ENCODE data around the gene RCAN2. TPM values are rescaled to one million over a fixed set of nuclear protein-coding genes. Genes with fewer than 3 reads are reported as not detected.
"Not testable (repeated sequence)": the region's sequence is repeated elsewhere in the genome, so short reads cannot be mapped to it uniquely, and the experiment has no call there.

The RCAN2 gene
- total and polyA plus RNA-seq, 10 donors, result 2.4 to 15.7 (median 7.2) TPM

GRCh38 chr6:46407776-46408530, 83.3 kb downstream of the RCAN2 start:
- no peak for DNase-seq
- TF ChIP-seq POLR2AphosphoS5 (IDR thresholded peaks at IDR 0.05) (no peak), CTCF (IDR thresholded peaks at IDR 0.05 in 8 of 11, conservative IDR thresholded peaks at IDR 0.05 in 3 of 11) (no peak), POLR2A (IDR thresholded peaks at IDR 0.05) (no peak)
- Histone ChIP-seq H3K4me1 (peaks cover 0 to 7% (median 2%) of the 10 kb centered on the region in 6 donors), H3K27ac (peak overlapping the region in 3 of 8 donors; percentile 10 to 42 (median 15)), H3K4me3 (no peak overlapping the region), H3K36me3 (no peaks in the 10 kb centered on the region), H3K9me3 (no peaks in the 10 kb centered on the region), H3K27me3 (replicated peaks in 1 of 7) (no peaks in the 10 kb centered on the region)
- intact Hi-C loops (cut with DNase I; ENCODE audit: low total_unique reads), result no loop called here
- 85 to 91% (median 89%) methylated on average over 13 of the region's 13 CpGs for WGBS, 5 donors

GRCh38 chr6:46407246-46407645, 84.0 kb downstream of the RCAN2 start:
- intact Hi-C loops (cut with DNase I; ENCODE audit: low total_unique reads), result no loop called here
- Histone ChIP-seq H3K27me3 (replicated peaks in 1 of 7) (no peaks in the 10 kb centered on the region), H3K36me3 (no peaks in the 10 kb centered on the region), H3K9me3 (no peaks in the 10 kb centered on the region), H3K27ac (peak overlapping the region in 1 of 8 donors; percentile 42), H3K4me1 (peaks cover 0 to 7% (median 2%) of the 10 kb centered on the region in 6 donors), H3K4me3 (no peak overlapping the region)
- TF ChIP-seq POLR2AphosphoS5 (IDR thresholded peaks at IDR 0.05) (no peak), CTCF (IDR thresholded peaks at IDR 0.05 in 8 of 11, conservative IDR thresholded peaks at IDR 0.05 in 3 of 11) (no peak), POLR2A (IDR thresholded peaks at IDR 0.05) (no peak)
- DNase-seq, result no peak
- 89 to 96% (median 90%) methylated on average over 3 of the region's 3 CpGs for WGBS, 5 donors

DNA sequence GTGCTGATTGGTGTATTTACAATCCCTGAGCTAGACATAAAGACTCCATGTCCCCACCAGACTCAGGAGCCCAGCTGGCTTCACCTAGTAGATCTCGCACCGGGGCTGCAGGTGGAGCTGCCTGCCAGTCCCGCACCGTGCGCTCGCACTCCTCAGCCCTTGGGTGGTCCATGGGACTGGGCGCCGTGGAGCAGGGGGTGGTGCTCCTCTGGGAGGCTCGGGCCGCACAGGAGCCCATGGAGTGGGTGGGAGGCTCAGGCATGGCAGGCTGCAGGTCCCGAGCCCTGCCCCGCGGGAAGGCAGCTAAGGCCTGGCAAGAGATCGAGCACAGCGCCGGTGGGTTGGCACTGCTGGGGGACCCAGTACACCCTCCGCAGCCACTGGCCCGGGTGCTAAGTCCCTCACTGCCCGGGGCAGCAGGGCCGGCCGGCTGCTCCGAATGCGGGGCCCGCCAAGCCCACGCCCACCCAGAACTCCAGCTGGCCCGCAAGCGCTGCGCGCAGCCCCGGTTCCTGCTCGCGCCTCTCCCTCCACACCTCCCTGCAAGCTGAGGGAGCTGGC, 85.5 kb downstream of the RCAN2 start:
- H3K9me3 ChIP-seq; DNase-seq; H3K4me3 ChIP-seq; H3K4me1 ChIP-seq; H3K27ac ChIP-seq; H3K27me3 ChIP-seq (replicated peaks in 1 of 7); intact Hi-C loops (cut with DNase I; ENCODE audit: low total_unique reads); H3K36me3 ChIP-seq: not testable (repeated sequence)
- WGBS, 5 donors, result 95 to 96% (median 95%) methylated on average over 4 to 29 of the region's 32 CpGs; no CpG with 5 or more reads in 1 of the 5 donors

DNA sequence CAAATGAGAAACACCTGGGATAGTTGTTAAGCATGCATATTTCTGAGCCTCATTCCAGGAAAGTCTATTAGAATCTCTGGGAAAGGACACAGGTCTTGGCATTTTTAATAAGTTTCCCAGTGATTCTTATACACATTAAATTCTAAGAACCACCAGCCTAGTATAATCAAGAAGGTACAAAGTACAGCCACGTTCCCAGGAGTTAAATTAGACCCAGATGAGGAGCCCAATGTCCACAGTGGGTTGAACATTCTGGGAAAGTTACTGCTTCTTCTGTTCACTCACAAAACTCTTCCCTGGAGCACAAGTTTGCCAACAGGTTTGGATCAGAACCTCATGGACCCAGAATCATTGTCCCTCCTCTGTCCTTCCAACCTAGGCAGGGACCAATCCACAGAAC, 90.4 kb downstream of the RCAN2 start:
- no peaks in the 10 kb centered on the region for H3K9me3 ChIP-seq
- 60 to 89% (median 76%) methylated on average over 1 of the region's 1 CpG for WGBS, 5 donors
- H3K27ac ChIP-seq, result no peak overlapping the region
- H3K4me3 ChIP-seq, result no peak overlapping the region
- intact Hi-C loops (cut with DNase I; ENCODE audit: low total_unique reads), result no loop called here
- H3K4me1 ChIP-seq, result no peaks in the 10 kb centered on the region
- H3K27me3 ChIP-seq (replicated peaks in 1 of 7), result no peaks in the 10 kb centered on the region
- no peak for DNase-seq
- H3K36me3 ChIP-seq, result no peaks in the 10 kb centered on the region
- no peak for TF ChIP-seq POLR2A (IDR thresholded peaks at IDR 0.05)
- TF ChIP-seq POLR2AphosphoS5 (IDR thresholded peaks at IDR 0.05), result no peak
- TF ChIP-seq CTCF (IDR thresholded peaks at IDR 0.05 in 8 of 11, conservative IDR thresholded peaks at IDR 0.05 in 3 of 11), result no peak
